Gastrocnemius medialis (tissue), 4 donors: Measurements from ENCODE around the gene METAP1D. TPM values are rescaled to one million over a fixed set of nuclear protein-coding genes. Genes with fewer than 3 reads are reported as not detected.
"Not testable (repeated sequence)": the region's sequence is repeated elsewhere in the genome, so short reads cannot be mapped to it uniquely, and the experiment has no call there.

Source experiments
- ATAC-seq, 2 donors: fragments of 150-250 bp; one replicate each; pipeline ENCODE4 v1.9.1; 2016
- DNase-seq, 2 donors: peaks; one replicate each; pipeline ENCODE4 v3.0.0-alpha.2; 2019
- H3K27ac ChIP-seq, 4 donors: fragments of 200-600 bp; sonication (generic); 1 replicate in 1 of 4; 2 replicates in 3 of 4; pipeline ENCODE4 v1.5.1; 2016 to 2018; ENCODE audit warnings: mild to moderate bottlenecking in 2 of 4, moderate library complexity in 1 of 4
- H3K27me3 ChIP-seq, 3 donors: fragments of 200-600 bp; sonication (generic) in 2 of 3; 1 replicate in 1 of 3; 2 replicates in 2 of 3; pipeline versions ENCODE4 v1.5.1 to v1.6.0; 2016 to 2019; ENCODE audit warnings: mild to moderate bottlenecking in 1 of 3, moderate library complexity in 1 of 3
- H3K36me3 ChIP-seq, 2 donors: fragments of 200-600 bp; sonication (generic) in 1 of 2; one replicate each; pipeline ENCODE4 v1.5.1; 2017 to 2018
- H3K4me1 ChIP-seq, 2 donors: fragments of 200-600 bp; sonication (generic) in 1 of 2; one replicate each; pipeline ENCODE4 v1.5.1; 2016 to 2017; ENCODE audit warnings: mild to moderate bottlenecking in 2 of 2
- H3K4me3 ChIP-seq, 4 donors: fragments of 200-600 bp; sonication (generic) in 3 of 4; 1 replicate in 1 of 4; 2 replicates in 3 of 4; pipeline ENCODE4 v1.5.1; 2016 to 2019; ENCODE audit warnings: mild to moderate bottlenecking in 2 of 4
- H3K9me3 ChIP-seq, 3 donors: fragments of 200-600 bp; sonication (generic) in 2 of 3; 1 replicate in 1 of 3; 2 replicates in 2 of 3; pipeline ENCODE4 v1.5.1; 2016 to 2019
- POLR2A ChIP-seq, 2 donors: fragments of 450-650 bp; IDR thresholded peaks; one replicate each; pipeline ENCODE4 v1.6.1; 2017; ENCODE audit warnings: antibody characterized with exemption in 2 of 2, mild to moderate bottlenecking in 2 of 2, moderate library complexity in 2 of 2
- in situ Hi-C, 4 donors: fragments of 200-750 bp; cut with MboI; loops; one replicate each; pipeline versions ENCODE4 v1.15.0 to v1.8.0; 2017; ENCODE audit warnings: low sequenced_read_pairs in 4 of 4
- intact Hi-C: fragments of 100-400 bp; cut with DNase I; formaldehyde crosslinking; loops from one replicate; pipeline ENCODE4 v1.15.1; 2023; ENCODE audit warnings: low total_unique reads
- total RNA-seq, 4 donors: library from RNA; depleted of rRNA; stranded (reverse); fragments of >200 nt; gene quantifications; one replicate each; pipeline versions ENCODE4 v1.1.0 to v1.2.3, GENCODE V29; 2016
- TF ChIP-seq, protein P1 (sequence below), 5 experiments: fragments of 450-650 bp in 3 of 5; fragments of 200-600 bp in 2 of 5; sonication (generic) in 2 of 5; IDR thresholded peaks in 4 of 5; conservative IDR thresholded peaks in 1 of 5; 1 replicate in 4 of 5; 2 replicates in 1 of 5; pipeline ENCODE4 v1.5.1; 2016 to 2019; ENCODE audit warnings: antibody characterized with exemption in 5 of 5, mild to moderate bottlenecking in 3 of 5, moderate library complexity in 3 of 5

METAP1D gene
- total RNA-seq, 4 donors from 2014 or later: 4.3 to 14.3 (median 9.7) TPM

DNA sequence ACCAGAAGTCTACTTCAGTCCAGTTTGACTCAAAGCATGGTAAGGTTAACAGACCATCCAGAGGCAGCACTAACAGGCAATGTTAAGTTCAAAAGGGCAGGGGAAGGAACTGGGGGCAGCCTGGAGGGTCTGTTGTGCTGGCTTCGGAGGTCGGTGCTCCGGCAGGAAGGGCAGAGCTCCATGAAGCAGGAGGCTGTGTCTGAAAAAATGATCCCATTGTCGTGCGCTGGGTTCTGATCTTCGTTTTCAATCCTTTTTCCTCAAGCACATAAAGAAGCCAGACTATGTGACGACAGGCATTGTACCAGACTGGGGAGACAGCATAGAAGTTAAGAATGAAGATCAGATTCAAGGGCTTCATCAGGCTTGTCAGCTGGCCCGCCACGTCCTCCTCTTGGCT, 63.7 kb downstream of the METAP1D start:
- in situ Hi-C loops: no loop called here
- ATAC-seq: no peak
- H3K27ac ChIP-seq: no peak overlapping the region
- H3K36me3 ChIP-seq: no peaks in the 10 kb centered on the region
- H3K4me1 ChIP-seq: no peaks in the 10 kb centered on the region
- no peak for DNase-seq
- TF ChIP-seq POLR2A (IDR thresholded peaks at IDR 0.05): no peak
- TF ChIP-seq, protein P1, sequence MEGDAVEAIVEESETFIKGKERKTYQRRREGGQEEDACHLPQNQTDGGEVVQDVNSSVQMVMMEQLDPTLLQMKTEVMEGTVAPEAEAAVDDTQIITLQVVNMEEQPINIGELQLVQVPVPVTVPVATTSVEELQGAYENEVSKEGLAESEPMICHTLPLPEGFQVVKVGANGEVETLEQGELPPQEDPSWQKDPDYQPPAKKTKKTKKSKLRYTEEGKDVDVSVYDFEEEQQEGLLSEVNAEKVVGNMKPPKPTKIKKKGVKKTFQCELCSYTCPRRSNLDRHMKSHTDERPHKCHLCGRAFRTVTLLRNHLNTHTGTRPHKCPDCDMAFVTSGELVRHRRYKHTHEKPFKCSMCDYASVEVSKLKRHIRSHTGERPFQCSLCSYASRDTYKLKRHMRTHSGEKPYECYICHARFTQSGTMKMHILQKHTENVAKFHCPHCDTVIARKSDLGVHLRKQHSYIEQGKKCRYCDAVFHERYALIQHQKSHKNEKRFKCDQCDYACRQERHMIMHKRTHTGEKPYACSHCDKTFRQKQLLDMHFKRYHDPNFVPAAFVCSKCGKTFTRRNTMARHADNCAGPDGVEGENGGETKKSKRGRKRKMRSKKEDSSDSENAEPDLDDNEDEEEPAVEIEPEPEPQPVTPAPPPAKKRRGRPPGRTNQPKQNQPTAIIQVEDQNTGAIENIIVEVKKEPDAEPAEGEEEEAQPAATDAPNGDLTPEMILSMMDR (IDR thresholded peaks at IDR 0.05 in 4 of 5, conservative IDR thresholded peaks at IDR 0.05 in 1 of 5): no peak
- H3K4me3 ChIP-seq: no peak overlapping the region
- H3K27me3 ChIP-seq: no peaks in the 10 kb centered on the region
- intact Hi-C loops: no loop called here
- H3K9me3 ChIP-seq: no peaks in the 10 kb centered on the region

DNA sequence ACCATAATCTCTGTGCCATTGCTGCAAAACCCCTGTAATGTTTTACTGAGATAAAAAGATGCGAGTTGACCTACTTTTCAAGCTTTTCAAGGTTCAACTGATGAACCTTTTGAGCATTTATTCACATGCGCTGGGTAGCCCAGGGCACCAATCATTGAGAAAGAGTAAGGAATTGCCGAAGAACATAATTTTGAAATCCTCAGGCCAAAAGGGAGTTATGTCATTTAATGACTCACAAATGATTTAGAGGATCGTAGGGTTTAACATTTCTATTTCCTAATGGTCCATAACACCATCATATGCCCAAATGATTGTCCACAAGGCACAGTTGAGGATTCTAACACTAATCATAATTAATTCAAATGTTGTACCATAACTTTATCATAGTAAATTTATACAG, 65.4 kb downstream of the METAP1D start:
- intact Hi-C loops: no loop called here
- no peak overlapping the region for H3K4me3 ChIP-seq
- ATAC-seq (no peak), DNase-seq (no peak)
- in situ Hi-C loops: no loop called here
- no peaks in the 10 kb centered on the region for H3K27me3 ChIP-seq
- no peaks in the 10 kb centered on the region for H3K36me3 ChIP-seq
- H3K27ac ChIP-seq: no peak overlapping the region
- no peak for TF ChIP-seq POLR2A (IDR thresholded peaks at IDR 0.05)
- TF ChIP-seq, protein P1 (IDR thresholded peaks at IDR 0.05 in 4 of 5, conservative IDR thresholded peaks at IDR 0.05 in 1 of 5): no peak
- H3K4me1 ChIP-seq: no peaks in the 10 kb centered on the region
- no peaks in the 10 kb centered on the region for H3K9me3 ChIP-seq

DNA sequence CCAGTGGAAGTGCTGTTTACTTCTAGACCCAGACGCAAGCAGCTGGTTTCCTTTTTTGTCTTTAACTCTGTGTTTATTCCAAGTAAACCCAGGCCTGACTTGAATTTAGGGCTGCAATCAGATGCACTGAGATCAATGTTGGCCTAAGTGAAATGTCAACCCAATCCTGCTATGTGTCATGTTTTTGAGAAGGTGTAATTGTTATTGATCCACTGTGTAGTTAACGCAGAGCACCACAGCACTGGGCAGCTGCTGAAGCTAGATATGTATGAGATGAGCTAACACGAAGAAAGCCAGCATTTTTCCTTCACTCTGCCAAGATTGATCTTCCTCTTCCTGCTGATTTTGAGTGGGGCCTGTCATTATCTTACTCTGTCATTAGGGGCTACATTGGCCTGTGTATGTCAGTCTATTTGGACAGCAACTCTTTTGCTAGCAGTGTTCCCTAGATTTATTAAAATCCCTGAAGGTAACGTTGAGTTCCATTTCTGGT, 66.7 kb downstream of the METAP1D start:
- H3K4me3 ChIP-seq: no peak overlapping the region
- intact Hi-C loops (no loop called here), in situ Hi-C loops (no loop called here)
- no peak for TF ChIP-seq POLR2A (IDR thresholded peaks at IDR 0.05)
- TF ChIP-seq, protein P1 (IDR thresholded peaks at IDR 0.05 in 4 of 5, conservative IDR thresholded peaks at IDR 0.05 in 1 of 5): no peak
- ATAC-seq (no peak), DNase-seq (no peak)
- H3K9me3 ChIP-seq: no peaks in the 10 kb centered on the region
- H3K27me3 ChIP-seq: no peaks in the 10 kb centered on the region
- H3K4me1 ChIP-seq: no peaks in the 10 kb centered on the region
- no peak overlapping the region for H3K27ac ChIP-seq
- no peaks in the 10 kb centered on the region for H3K36me3 ChIP-seq

DNA sequence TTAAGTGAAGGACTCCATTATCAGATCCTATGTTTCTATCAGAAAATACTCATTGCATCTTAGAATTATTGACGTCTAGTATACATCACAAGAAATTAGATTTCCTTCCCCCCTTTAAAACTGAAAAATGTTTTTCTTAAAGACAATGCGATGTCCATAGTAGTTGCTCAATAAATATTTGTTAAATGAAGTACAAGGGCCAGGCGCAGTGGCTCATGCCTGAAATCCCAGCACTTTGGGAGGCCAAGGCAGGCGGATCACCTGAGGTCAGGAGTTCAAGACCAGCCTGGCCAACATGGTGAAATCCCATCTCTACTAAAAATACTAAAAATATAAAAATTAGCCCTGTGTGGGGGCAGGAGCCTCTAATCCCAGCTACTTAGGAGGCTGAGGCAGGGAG, 68.2 kb downstream of the METAP1D start:
- H3K36me3 ChIP-seq, H3K27me3 ChIP-seq, H3K9me3 ChIP-seq, H3K27ac ChIP-seq, DNase-seq, H3K4me1 ChIP-seq, in situ Hi-C loops, ATAC-seq, intact Hi-C loops, H3K4me3 ChIP-seq: not testable (repeated sequence)

DNA sequence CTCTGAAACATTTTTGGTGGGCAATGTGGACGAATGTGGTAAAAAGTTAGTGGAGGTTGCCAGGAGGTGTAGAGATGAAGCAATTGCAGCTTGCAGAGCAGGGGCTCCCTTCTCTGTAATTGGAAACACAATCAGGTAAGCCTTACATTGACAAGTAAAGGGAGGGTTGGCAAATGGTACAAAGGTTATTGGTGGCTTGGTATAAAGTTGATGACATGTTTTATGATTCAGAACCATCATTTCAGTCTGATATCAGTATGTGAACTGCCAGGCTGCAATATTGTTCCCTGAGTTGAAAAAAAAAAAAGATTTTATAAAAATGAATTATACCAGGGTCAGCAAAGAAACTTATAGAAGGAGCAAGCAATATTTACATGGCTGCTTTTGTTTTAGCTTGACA, 71.2 kb downstream of the METAP1D start:
- ATAC-seq (no peak), DNase-seq (no peak)
- Histone ChIP-seq H3K4me1 (no peaks in the 10 kb centered on the region), H3K27me3 (no peaks in the 10 kb centered on the region), H3K4me3 (no peak overlapping the region), H3K27ac (no peak overlapping the region), H3K36me3 (no peaks in the 10 kb centered on the region), H3K9me3 (no peaks in the 10 kb centered on the region)
- intact Hi-C loops: no loop called here
- TF ChIP-seq, protein P1 (IDR thresholded peaks at IDR 0.05 in 4 of 5, conservative IDR thresholded peaks at IDR 0.05 in 1 of 5): no peak
- no peak for TF ChIP-seq POLR2A (IDR thresholded peaks at IDR 0.05)
- in situ Hi-C loops: no loop called here
